Neuronal stem cell (in vitro differentiated cells): Measurements from ENCODE around the gene TOR3A.
A peak's percentile ranks its signal among the peaks of the same experiment; 100 is the strongest.
"Not testable (repeated sequence)": the region's sequence is repeated elsewhere in the genome, so short reads cannot be mapped to it uniquely, and the experiment has no call there.

ENCODE experiments used
- DNase-seq: peaks from one replicate; pipeline ENCODE4 v3.0.0-alpha.2; 2013; ENCODE audit warnings: low spot score
- H2AFZ ChIP-seq: one replicate; pipeline ENCODE4 v1.6.1; 2013; ENCODE audit warnings: mild to moderate bottlenecking, low read length, inconsistent platforms
- H2AK5ac ChIP-seq: 2 replicates; pipeline ENCODE4 v1.6.1; 2013; ENCODE audit warnings: low read depth, mild to moderate bottlenecking, inconsistent platforms, low read length, moderate library complexity, mixed read lengths
- H2BK120ac ChIP-seq: 2 replicates; pipeline ENCODE4 v1.6.1; 2013; ENCODE audit warnings: low read depth, mild to moderate bottlenecking, inconsistent platforms, low read length, moderate library complexity, mixed read lengths
- H2BK12ac ChIP-seq: one replicate; pipeline ENCODE4 v1.6.1; 2013; ENCODE audit warnings: low read length, inconsistent platforms
- H2BK15ac ChIP-seq: 2 replicates; pipeline ENCODE4 v1.6.1; 2013; ENCODE audit warnings: mild to moderate bottlenecking, low read length, inconsistent platforms, mixed read lengths
- H2BK5ac ChIP-seq: one replicate; pipeline ENCODE4 v1.6.1; 2013; ENCODE audit warnings: inconsistent platforms, mild to moderate bottlenecking, low read length, moderate library complexity
- H3K14ac ChIP-seq: one replicate; pipeline ENCODE4 v1.6.1; 2013; ENCODE audit warnings: low read length, inconsistent platforms
- H3K18ac ChIP-seq: 2 replicates; pipeline ENCODE4 v1.6.1; 2013; ENCODE audit warnings: low read length, inconsistent platforms
- H3K23ac ChIP-seq: 2 replicates; pipeline ENCODE4 v1.6.1; 2013; ENCODE audit warnings: low read depth, mild to moderate bottlenecking, mixed read lengths, low read length, inconsistent platforms; ENCODE audit not compliant: poor library complexity
- H3K27ac ChIP-seq: replicated peaks from 3 replicates; pipeline ENCODE4 v1.5.1; 2013; ENCODE audit warnings: low read length, inconsistent platforms
- H3K27me3 ChIP-seq, 3 experiments: 2 replicates each; pipeline ENCODE4 v1.6.1; 2013; ENCODE audit warnings: low read length in 3 of 3, mild to moderate bottlenecking in 2 of 3, inconsistent platforms in 1 of 3, low read depth in 1 of 3, mixed read lengths in 1 of 3, moderate library complexity in 1 of 3; ENCODE audit not compliant: control insufficient read depth in 3 of 3, insufficient read depth in 3 of 3
- H3K36me3 ChIP-seq, 2 donors: replicated peaks in 1 of 2; 2 replicates each; pipeline ENCODE4 v1.6.1; 2013; ENCODE audit warnings: low read length in 2 of 2; ENCODE audit not compliant: control insufficient read depth in 2 of 2, insufficient read depth in 2 of 2
- H3K4ac ChIP-seq: 2 replicates; pipeline ENCODE4 v1.6.1; 2013; ENCODE audit warnings: inconsistent platforms, mild to moderate bottlenecking, low read length, moderate library complexity
- H3K4me1 ChIP-seq, 2 donors: 1 replicate in 1 of 2; 2 replicates in 1 of 2; pipeline ENCODE4 v1.6.1; 2013; ENCODE audit warnings: low read length in 2 of 2, low read depth in 1 of 2; ENCODE audit not compliant: control insufficient read depth in 2 of 2, insufficient read depth in 1 of 2
- H3K4me2 ChIP-seq: one replicate; pipeline ENCODE4 v1.6.1; 2013; ENCODE audit warnings: mild to moderate bottlenecking, low read length, inconsistent platforms; ENCODE audit not compliant: insufficient read depth, poor library complexity, severe bottlenecking
- H3K4me3 ChIP-seq, 2 donors: 2 replicates each; pipeline ENCODE4 v1.5.1; 2013; ENCODE audit warnings: low read length in 2 of 2, mild to moderate bottlenecking in 2 of 2, inconsistent platforms in 1 of 2, moderate library complexity in 1 of 2
- H3K79me1 ChIP-seq: one replicate; pipeline ENCODE4 v1.6.1; 2013; ENCODE audit warnings: low read depth, mild to moderate bottlenecking, inconsistent platforms, low read length, moderate library complexity
- H3K9ac ChIP-seq: one replicate; pipeline ENCODE4 v1.6.1; 2013; ENCODE audit warnings: mild to moderate bottlenecking, low read depth, low read length, inconsistent platforms; ENCODE audit not compliant: poor library complexity
- H3K9me3 ChIP-seq, 2 donors: replicated peaks in 1 of 2; 2 replicates each; pipeline versions ENCODE3 to v1.6.1; 2013; ENCODE audit warnings: low read length in 2 of 2, mild to moderate bottlenecking in 2 of 2, inconsistent platforms in 1 of 2, low read depth in 1 of 2, mixed read lengths in 1 of 2, moderate library complexity in 1 of 2; ENCODE audit not compliant: control insufficient read depth in 2 of 2, insufficient read depth in 1 of 2
- H4K8ac ChIP-seq: one replicate; pipeline ENCODE4 v1.6.1; 2013; ENCODE audit warnings: low read depth, mild to moderate bottlenecking, inconsistent platforms, low read length, moderate library complexity
- H4K91ac ChIP-seq: one replicate; pipeline ENCODE4 v1.6.1; 2013; ENCODE audit warnings: low read length, low read depth, mild to moderate bottlenecking, inconsistent platforms; ENCODE audit not compliant: poor library complexity
- WGBS, 2 donors: extraction: QIAGEN DNeasy Blood & Tissue Kit; methylation state at CpG; one replicate each; pipeline ENCODE4 v1.1.7; 2013; ENCODE audit warnings: missing lambda C conversion rate in 2 of 2, mixed read lengths in 1 of 2; ENCODE audit not compliant: insufficient read length in 2 of 2, insufficient replicate concordance in 1 of 2; ENCODE audit errors: extremely low coverage in 2 of 2; 5-methylcytosine and 5-hydroxymethylcytosine counted together

TOR3A gene

DNA sequence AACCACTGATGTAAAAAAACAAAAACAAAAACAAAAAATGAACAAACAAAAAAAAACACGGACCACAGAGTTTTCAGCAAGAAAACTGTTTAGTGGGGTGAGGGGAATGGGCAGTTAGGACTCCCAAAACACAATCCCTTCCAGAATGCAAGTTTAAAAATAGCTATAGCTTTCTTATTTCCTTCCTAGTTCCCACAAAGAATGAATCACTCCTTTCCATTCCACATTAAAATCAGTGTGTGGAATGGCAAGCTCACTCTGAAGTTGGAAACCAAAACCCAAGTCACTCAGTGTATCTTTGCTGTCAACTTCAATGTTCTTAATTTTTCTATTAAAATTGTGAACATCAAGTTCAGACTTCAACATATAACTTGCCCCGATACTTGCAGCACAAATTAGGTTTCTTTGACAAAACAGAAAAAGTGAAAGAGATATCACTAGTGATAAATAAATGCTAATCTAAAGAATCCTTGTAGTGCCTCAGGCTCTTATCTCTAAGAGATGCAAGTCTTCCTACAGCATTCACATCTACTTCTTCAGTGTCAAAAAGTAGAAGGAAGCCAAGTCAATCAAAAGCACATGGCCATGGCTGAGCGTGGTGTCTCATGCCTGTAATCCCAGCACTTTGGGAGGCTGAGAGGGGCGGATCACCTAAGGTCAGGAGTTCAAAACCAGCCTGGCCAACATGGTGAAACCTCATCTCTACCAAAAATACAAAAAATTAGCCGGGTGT lies 45.5 kb downstream of the TOR3A start:
- no CpG with 5 or more reads among the region's 5 CpGs for WGBS, 2 donors
- Histone ChIP-seq H3K18ac (no peak overlapping the region), H3K23ac (no peak overlapping the region), H3K27ac (no peak overlapping the region), H3K4me3 (no peak overlapping the region), H4K8ac (no peak overlapping the region), H3K36me3 (peaks cover 5 to 43% of the 10 kb centered on the region in 2 donors), H3K4me1 (peaks cover 0 to 2% of the 10 kb centered on the region in 2 donors), H3K79me1 (no peaks in the 10 kb centered on the region), H2BK5ac (no peak overlapping the region), H3K27me3 (no peaks in the 10 kb centered on the region), H2BK120ac (no peak overlapping the region), H2AK5ac (no peak overlapping the region), H3K4ac (no peak overlapping the region), H4K91ac (no peak overlapping the region), H2BK15ac (no peak overlapping the region), H2AFZ (no peak overlapping the region), H3K9ac (no peak overlapping the region), H2BK12ac (no peak overlapping the region), H3K14ac (no peak overlapping the region), H3K4me2 (no peak overlapping the region), H3K9me3 (peaks cover 0 to 2% of the 10 kb centered on the region in 2 donors)
- DNase-seq, result no peak

DNA sequence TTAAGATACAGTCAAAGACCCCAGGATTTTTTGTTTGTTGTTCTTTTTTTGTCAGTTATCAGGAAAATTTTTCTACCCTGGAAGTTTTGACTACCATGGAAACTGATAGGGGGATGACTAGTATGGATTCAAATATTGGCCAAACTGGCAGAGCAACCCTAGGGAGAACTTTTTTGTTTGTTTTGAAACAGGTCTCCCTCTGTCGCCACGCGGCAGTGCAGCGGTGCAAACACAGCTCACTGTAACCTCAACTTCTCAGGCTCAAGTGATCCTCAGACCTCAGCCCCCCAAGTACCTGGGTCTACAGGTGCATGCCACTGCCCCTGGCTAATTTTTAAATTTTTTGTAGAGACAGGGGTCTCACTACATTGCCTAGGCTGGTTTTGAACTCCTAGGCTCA lies 46.6 kb downstream of the TOR3A start:
- no peak for DNase-seq
- Histone ChIP-seq H3K9ac (no peak overlapping the region), H3K4ac (no peak overlapping the region), H3K9me3 (peaks cover 0 to 2% of the 10 kb centered on the region in 2 donors), H3K4me2 (no peak overlapping the region), H3K18ac (no peak overlapping the region), H2AK5ac (no peak overlapping the region), H3K23ac (no peak overlapping the region), H3K4me1 (peaks cover 0 to 2% of the 10 kb centered on the region in 2 donors), H2BK15ac (no peak overlapping the region), H2BK12ac (no peak overlapping the region), H2BK120ac (no peak overlapping the region), H3K14ac (peak overlapping the region; percentile 21), H2BK5ac (no peak overlapping the region), H4K8ac (no peak overlapping the region), H3K27ac (no peak overlapping the region), H3K36me3 (peaks cover 5 to 39% of the 10 kb centered on the region in 2 donors), H3K27me3 (no peaks in the 10 kb centered on the region), H3K4me3 (no peak overlapping the region), H3K79me1 (no peaks in the 10 kb centered on the region), H4K91ac (no peak overlapping the region), H2AFZ (no peak overlapping the region)
- no CpG with 5 or more reads among the region's 4 CpGs for WGBS, 2 donors

DNA sequence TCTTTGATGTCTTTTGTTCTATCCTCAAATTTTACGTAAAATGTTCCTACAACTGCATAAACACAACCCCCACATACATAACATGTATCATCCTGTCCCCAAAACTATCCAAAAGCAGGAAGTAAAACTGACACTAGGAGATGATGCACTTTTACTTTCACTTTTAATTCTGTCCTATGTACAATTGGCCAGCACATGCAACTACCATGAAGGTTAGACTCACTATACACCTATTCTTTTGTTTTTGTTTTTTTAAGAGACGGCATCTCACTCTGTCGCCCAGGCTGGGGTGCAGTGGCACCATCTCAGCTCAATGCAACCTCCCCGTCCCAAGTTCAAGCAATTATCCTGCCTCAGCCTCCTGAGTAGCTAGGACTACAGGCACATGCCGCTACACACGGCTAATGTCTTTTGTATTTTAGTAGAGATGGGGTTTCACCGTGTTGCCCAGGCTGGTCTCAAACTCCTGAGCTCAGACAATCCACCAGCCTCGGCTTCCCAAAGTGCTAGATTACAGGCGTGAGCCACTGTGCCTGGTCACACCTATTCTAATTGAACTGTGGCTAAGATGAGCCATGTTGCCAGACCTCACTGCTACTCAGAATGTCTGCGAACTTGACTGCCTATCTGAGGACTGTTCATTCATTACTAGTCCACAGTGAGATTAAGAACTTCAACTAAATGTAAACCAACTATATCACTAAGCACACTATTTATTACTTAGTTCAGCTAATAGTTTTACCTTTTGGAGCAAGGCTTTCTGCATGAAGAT lies 48.0 kb downstream of the TOR3A start:
- DNase-seq, result no peak
- Histone ChIP-seq H3K4me1 (peaks cover 0 to 2% of the 10 kb centered on the region in 2 donors), H3K4me3 (no peak overlapping the region), H3K4me2 (no peak overlapping the region), H2AK5ac (no peak overlapping the region), H3K27ac (no peak overlapping the region), H4K8ac (no peak overlapping the region), H2BK5ac (no peak overlapping the region), H2AFZ (no peak overlapping the region), H3K79me1 (no peaks in the 10 kb centered on the region), H3K9ac (no peak overlapping the region), H3K36me3 (peaks cover 5 to 32% of the 10 kb centered on the region in 2 donors), H3K18ac (no peak overlapping the region), H2BK15ac (no peak overlapping the region), H2BK120ac (no peak overlapping the region), H3K27me3 (no peaks in the 10 kb centered on the region), H2BK12ac (no peak overlapping the region), H3K4ac (no peak overlapping the region), H3K14ac (no peak overlapping the region), H4K91ac (no peak overlapping the region), H3K9me3 (peaks cover 0 to 2% of the 10 kb centered on the region in 2 donors), H3K23ac (peak overlapping the region; percentile 5)
- WGBS, 2 donors, result no CpG with 5 or more reads among the region's 10 CpGs

- not testable (repeated sequence) for H4K91ac ChIP-seq, H3K23ac ChIP-seq, H3K4ac ChIP-seq, H3K27ac ChIP-seq, H3K4me1 ChIP-seq, DNase-seq, H2AFZ ChIP-seq, H3K27me3 ChIP-seq, H3K4me2 ChIP-seq, H2BK12ac ChIP-seq, H2BK15ac ChIP-seq, H3K14ac ChIP-seq, H2BK120ac ChIP-seq, H3K9ac ChIP-seq, H3K4me3 ChIP-seq, H4K8ac ChIP-seq, H2BK5ac ChIP-seq, H3K18ac ChIP-seq, H2AK5ac ChIP-seq, H3K79me1 ChIP-seq
- H3K36me3 ChIP-seq, result peaks cover 2 to 11% of the 10 kb centered on the region in 2 donors
- peaks cover 8 to 10% of the 10 kb centered on the region in 2 donors for H3K9me3 ChIP-seq
- no CpG with 5 or more reads among the region's 27 CpGs for WGBS, 2 donors
Observed at GRCh38 chr1:179135168-179135567, 53.3 kb downstream of the TOR3A start.
